Ascending aorta (tissue), 2 donors: ENCODE results near the gene KLRC1. TPM values are rescaled to one million over a fixed set of nuclear protein-coding genes. Genes with fewer than 3 reads are reported as not detected.
"Not testable (repeated sequence)": the region's sequence is repeated elsewhere in the genome, so short reads cannot be mapped to it uniquely, and the experiment has no call there.

Source experiments
- DNase-seq, 2 donors: peaks; one replicate each; pipeline ENCODE4 v3.0.0-alpha.2; 2019; ENCODE audit warnings: low spot score in 2 of 2
- H3K27ac ChIP-seq, 2 donors: fragments of 200-600 bp; sonication (generic); one replicate each; pipeline ENCODE4 v1.5.1; 2016 to 2017; ENCODE audit warnings: mild to moderate bottlenecking in 1 of 2
- H3K27me3 ChIP-seq: fragments of 200-600 bp; sonication (generic); one replicate; pipeline ENCODE4 v1.5.1; 2017
- H3K36me3 ChIP-seq, 2 donors: fragments of 200-600 bp; sonication (generic); one replicate each; pipeline ENCODE4 v1.5.1; 2016
- H3K4me1 ChIP-seq, 2 donors: fragments of 200-600 bp; sonication (generic); one replicate each; pipeline ENCODE4 v1.5.1; 2016 to 2017; ENCODE audit warnings: mild to moderate bottlenecking in 1 of 2
- H3K4me3 ChIP-seq, 2 donors: fragments of 200-600 bp; sonication (generic); one replicate each; pipeline ENCODE4 v1.5.1; 2016 to 2017; ENCODE audit warnings: mild to moderate bottlenecking in 1 of 2
- H3K9me3 ChIP-seq, 2 donors: fragments of 200-600 bp; sonication (generic); one replicate each; pipeline ENCODE4 v1.5.1; 2016
- CTCF ChIP-seq, 3 experiments: fragments of 200-600 bp in 2 of 3; fragments of 450-650 bp in 1 of 3; sonication (generic) in 2 of 3; IDR thresholded peaks; one replicate each; pipeline ENCODE4 v1.5.1; 2016 to 2019; ENCODE audit warnings: antibody characterized with exemption in 3 of 3, mild to moderate bottlenecking in 1 of 3, moderate library complexity in 1 of 3
- intact Hi-C: fragments of 100-400 bp; cut with DNase I; formaldehyde crosslinking; loops from one replicate; pipeline ENCODE4 v1.15.1; 2023
- total RNA-seq: library from RNA; depleted of rRNA; stranded (reverse); fragments of >200 nt; gene quantifications from one replicate; pipeline ENCODE4 v1.1.0, GENCODE V29; 2016

The KLRC1 gene
- total RNA-seq, 1 donor from 2014 or later = not detected

- Histone ChIP-seq H3K4me1 (no peaks in the 10 kb centered on the region), H3K27me3 (no peaks in the 10 kb centered on the region), H3K36me3 (no peaks in the 10 kb centered on the region), H3K4me3 (no peak overlapping the region), H3K27ac (no peak overlapping the region), H3K9me3 (no peaks in the 10 kb centered on the region)
- DNase-seq = no peak
- TF ChIP-seq CTCF (IDR thresholded peaks at IDR 0.05) = no peak
- intact Hi-C loops = no loop called here
These were observed 52.3 kb downstream of the KLRC1 start for GRCh38 chr12:10400829-10401228.

- intact Hi-C loops = no loop called here
- no peak overlapping the region for H3K27ac ChIP-seq
- H3K4me3 ChIP-seq = no peak overlapping the region
- no peak for DNase-seq
- H3K4me1 ChIP-seq = no peaks in the 10 kb centered on the region
- TF ChIP-seq CTCF (IDR thresholded peaks at IDR 0.05) = no peak
- no peaks in the 10 kb centered on the region for H3K27me3 ChIP-seq
- no peaks in the 10 kb centered on the region for H3K36me3 ChIP-seq
- no peaks in the 10 kb centered on the region for H3K9me3 ChIP-seq
These were observed 55.0 kb downstream of the KLRC1 start for GRCh38 chr12:10398168-10398567.

GRCh38 chr12:10397296-10397695 lies 55.9 kb downstream of the KLRC1 start:
- Histone ChIP-seq H3K27me3 (no peaks in the 10 kb centered on the region), H3K9me3 (no peaks in the 10 kb centered on the region), H3K36me3 (no peaks in the 10 kb centered on the region), H3K4me1 (no peaks in the 10 kb centered on the region), H3K27ac (no peak overlapping the region), H3K4me3 (no peak overlapping the region)
- no peak for TF ChIP-seq CTCF (IDR thresholded peaks at IDR 0.05)
- no peak for DNase-seq
- intact Hi-C loops = no loop called here

- H3K4me1 ChIP-seq, intact Hi-C loops, H3K27ac ChIP-seq, H3K9me3 ChIP-seq, H3K27me3 ChIP-seq, H3K36me3 ChIP-seq, DNase-seq, H3K4me3 ChIP-seq: not testable (repeated sequence)
These were observed 57.0 kb downstream of the KLRC1 start for GRCh38 chr12:10396176-10396575.

Other genes with a start within 250 kb of the KLRC1 start
- gene GABARAPL1, start 240.5 kb downstream of the KLRC1 start, total RNA-seq = 239 TPM
- gene KLRD1, start 145.5 kb downstream of the KLRC1 start, total RNA-seq = 0.11 TPM
- gene KLRK1, start 63.3 kb downstream of the KLRC1 start, total RNA-seq = not detected
- not detected for gene KLRC4, start 43.6 kb downstream of the KLRC1 start, total RNA-seq
- not detected for gene KLRC3, start 32.8 kb downstream of the KLRC1 start, total RNA-seq
- not detected for gene KLRC2, start 17.4 kb downstream of the KLRC1 start, total RNA-seq
- gene EIF2S3B, start 52.5 kb upstream of the KLRC1 start, total RNA-seq = not detected
- 5.4 TPM for gene MAGOHB, start 160.2 kb upstream of the KLRC1 start, total RNA-seq
- gene STYK1, start 220.7 kb upstream of the KLRC1 start, total RNA-seq = 0.21 TPM